HG02885 (cell line): ENCODE results near the gene TRPT1.

Experiments used
- ATAC-seq: cut with Tn5 transposase; IDR thresholded peaks from one replicate; pipeline ENCODE4 v1.9.1; 2021; ENCODE audit warnings: mild to moderate bottlenecking; ENCODE audit not compliant: unreplicated experiment, poor library complexity

The TRPT1 gene

GRCh38 chr11:64259533-64260067 is 33.6 kb upstream of the TRPT1 start:
- ATAC-seq: no peak

- ATAC-seq: no peak
These were observed 33.1 kb upstream of the TRPT1 start for GRCh38 chr11:64258946-64259532.

- no peak for ATAC-seq
These were observed 32.4 kb upstream of the TRPT1 start for GRCh38 chr11:64258356-64258755.

- no peak for ATAC-seq
These were observed 30.3 kb upstream of the TRPT1 start for GRCh38 chr11:64256300-64256699.

GRCh38 chr11:64255135-64256128 is 29.4 kb upstream of the TRPT1 start:
- ATAC-seq: no peak

GRCh38 chr11:64254326-64254725 is 28.3 kb upstream of the TRPT1 start:
- no peak for ATAC-seq

- ATAC-seq: no peak
These were observed 27.5 kb upstream of the TRPT1 start for GRCh38 chr11:64253481-64253880.

- no peak for ATAC-seq
These were observed 27.1 kb upstream of the TRPT1 start for GRCh38 chr11:64253043-64253442.

GRCh38 chr11:64252003-64252872 is 26.3 kb upstream of the TRPT1 start:
- ATAC-seq: no peak

GRCh38 chr11:64251753-64252002 is 25.7 kb upstream of the TRPT1 start:
- no peak for ATAC-seq

GRCh38 chr11:64251016-64251752 is 25.2 kb upstream of the TRPT1 start, which contains the start of gene PLCB3:
Gene PLCB3 (plus strand): TSS chr11:64251530. CDS start chr11:64251650, 120 bp downstream.
- peak; percentile 58 for ATAC-seq

GRCh38 chr11:64250415-64251015 is 24.5 kb upstream of the TRPT1 start:
- no peak for ATAC-seq

- no peak for ATAC-seq
These were observed 23.8 kb upstream of the TRPT1 start for GRCh38 chr11:64249563-64250414.

- ATAC-seq: no peak
These were observed 23.1 kb upstream of the TRPT1 start for GRCh38 chr11:64249038-64249437.

GRCh38 chr11:64248578-64248977 is 22.6 kb upstream of the TRPT1 start:
- no peak for ATAC-seq

- ATAC-seq: no peak
These were observed 21.9 kb upstream of the TRPT1 start for GRCh38 chr11:64247729-64248531.

- no peak for ATAC-seq
These were observed 21.1 kb upstream of the TRPT1 start, which contains the start of gene PPP1R14B for GRCh38 chr11:64246871-64247728. Gene PPP1R14B (minus strand): TSS chr11:64246943. CDS start chr11:64246673, 270 bp downstream.
